Measurements from ENCODE around the gene R3HCC1L.
"Not testable (repeated sequence)": the region's sequence is repeated elsewhere in the genome, so short reads cannot be mapped to it uniquely, and the experiment has no call there.

GRCh38 chr10:98136775-98137174, 2.3 kb downstream of the R3HCC1L start:
- not testable (repeated sequence) for TF ChIP-seq CTCF (IDR thresholded peaks at IDR 0.05); EZH2 (IDR thresholded peaks at IDR 0.05; ENCODE audit: borderline replicate concordance, insufficient read depth, low read depth, low read length, poor library complexity, severe bottlenecking)
